IMR-90 (cell line): Measurements from ENCODE around the gene ACTMAP.

ENCODE experiments used
- BHLHE40 ChIP-seq: fragments of 150-350 bp; IDR thresholded peaks from 2 replicates; pipeline ENCODE4 v1.6.1; 2016; ENCODE audit warnings: mild to moderate bottlenecking, low read depth, low read length
- CHD1 ChIP-seq: IDR thresholded peaks from 2 replicates; pipeline ENCODE4 v1.6.1; 2012; ENCODE audit warnings: low read depth, low read length, improper control_type of control experiment
- MAZ ChIP-seq: IDR thresholded peaks from 2 replicates; pipeline ENCODE4 v1.6.1; 2012; ENCODE audit warnings: low read depth, mild to moderate bottlenecking, low read length, improper control_type of control experiment, moderate library complexity, borderline replicate concordance
- MXI1 ChIP-seq: IDR thresholded peaks from 2 replicates; pipeline ENCODE4 v1.6.1; 2012; ENCODE audit warnings: low read depth, mild to moderate bottlenecking, low read length, moderate library complexity, borderline replicate concordance
- POLR2A ChIP-seq: IDR thresholded peaks from 2 replicates; pipeline ENCODE4 v1.6.1; 2012; ENCODE audit warnings: mild to moderate bottlenecking, low read depth, low read length
- RCOR1 ChIP-seq: IDR thresholded peaks from 2 replicates; pipeline ENCODE4 v1.6.1; 2012; ENCODE audit warnings: mild to moderate bottlenecking, low read length, improper control_type of control experiment; ENCODE audit not compliant: insufficient replicate concordance
- USF2 ChIP-seq: fragments of 150-350 bp; IDR thresholded peaks from 2 replicates; pipeline ENCODE4 v1.6.1; 2017; ENCODE audit warnings: mild to moderate bottlenecking, antibody characterized with exemption, low read length, low read depth
- TF ChIP-seq, protein P1 (sequence below): conservative IDR thresholded peaks from 2 replicates; pipeline ENCODE4 v1.5.1; 2012; ENCODE audit warnings: mild to moderate bottlenecking, low read depth, low read length, improper control_type of control experiment
- TF ChIP-seq, protein P2 (sequence below): fragments of 150-350 bp; IDR thresholded peaks from 2 replicates; pipeline ENCODE4 v1.6.1; 2016; ENCODE audit warnings: low read depth, mild to moderate bottlenecking, low read length, moderate library complexity, borderline replicate concordance

DNA sequence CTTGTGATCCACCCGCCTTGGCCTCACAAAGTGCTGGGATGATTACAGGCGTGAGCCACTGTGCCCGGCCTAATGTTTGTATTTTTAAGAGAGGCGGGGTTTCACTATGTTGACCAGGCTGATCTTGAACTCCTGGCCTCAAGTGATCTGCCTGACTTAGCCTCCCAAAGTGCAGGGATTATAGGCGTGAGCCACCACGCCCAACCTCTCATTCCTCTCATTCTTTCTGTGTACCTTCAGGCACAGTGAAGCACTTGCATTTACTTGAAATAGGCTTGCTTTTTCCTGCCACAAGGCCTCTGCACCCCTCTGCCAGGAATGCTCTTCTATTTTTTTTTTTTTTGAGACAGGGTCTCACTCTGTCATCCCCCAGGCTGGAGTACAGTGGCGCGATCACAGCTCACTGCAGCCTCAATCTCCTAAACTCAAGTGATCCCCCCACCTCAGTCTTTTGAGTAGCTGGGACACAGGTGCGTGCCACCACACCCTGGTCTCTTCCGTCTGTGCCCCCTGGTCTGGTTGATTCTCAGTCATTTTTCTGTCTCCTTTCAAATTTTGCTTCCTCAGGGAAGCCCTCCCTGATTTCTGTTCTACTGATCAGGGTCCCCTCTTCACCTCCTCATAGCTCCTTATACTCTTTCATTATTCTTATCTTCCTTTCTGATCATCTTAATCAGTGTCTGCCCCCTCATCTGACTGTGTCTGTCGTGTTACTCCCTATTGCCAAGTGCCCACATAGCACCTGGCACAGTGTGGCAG, 15.1 kb downstream of the ACTMAP start:
- TF ChIP-seq, protein P1, sequence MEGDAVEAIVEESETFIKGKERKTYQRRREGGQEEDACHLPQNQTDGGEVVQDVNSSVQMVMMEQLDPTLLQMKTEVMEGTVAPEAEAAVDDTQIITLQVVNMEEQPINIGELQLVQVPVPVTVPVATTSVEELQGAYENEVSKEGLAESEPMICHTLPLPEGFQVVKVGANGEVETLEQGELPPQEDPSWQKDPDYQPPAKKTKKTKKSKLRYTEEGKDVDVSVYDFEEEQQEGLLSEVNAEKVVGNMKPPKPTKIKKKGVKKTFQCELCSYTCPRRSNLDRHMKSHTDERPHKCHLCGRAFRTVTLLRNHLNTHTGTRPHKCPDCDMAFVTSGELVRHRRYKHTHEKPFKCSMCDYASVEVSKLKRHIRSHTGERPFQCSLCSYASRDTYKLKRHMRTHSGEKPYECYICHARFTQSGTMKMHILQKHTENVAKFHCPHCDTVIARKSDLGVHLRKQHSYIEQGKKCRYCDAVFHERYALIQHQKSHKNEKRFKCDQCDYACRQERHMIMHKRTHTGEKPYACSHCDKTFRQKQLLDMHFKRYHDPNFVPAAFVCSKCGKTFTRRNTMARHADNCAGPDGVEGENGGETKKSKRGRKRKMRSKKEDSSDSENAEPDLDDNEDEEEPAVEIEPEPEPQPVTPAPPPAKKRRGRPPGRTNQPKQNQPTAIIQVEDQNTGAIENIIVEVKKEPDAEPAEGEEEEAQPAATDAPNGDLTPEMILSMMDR: no peak
- no peak for TF ChIP-seq CHD1
- no peak for TF ChIP-seq BHLHE40
- no peak for TF ChIP-seq MAZ
- no peak for TF ChIP-seq RCOR1
- no peak for TF ChIP-seq USF2
- no peak for TF ChIP-seq MXI1
- TF ChIP-seq, protein P2, sequence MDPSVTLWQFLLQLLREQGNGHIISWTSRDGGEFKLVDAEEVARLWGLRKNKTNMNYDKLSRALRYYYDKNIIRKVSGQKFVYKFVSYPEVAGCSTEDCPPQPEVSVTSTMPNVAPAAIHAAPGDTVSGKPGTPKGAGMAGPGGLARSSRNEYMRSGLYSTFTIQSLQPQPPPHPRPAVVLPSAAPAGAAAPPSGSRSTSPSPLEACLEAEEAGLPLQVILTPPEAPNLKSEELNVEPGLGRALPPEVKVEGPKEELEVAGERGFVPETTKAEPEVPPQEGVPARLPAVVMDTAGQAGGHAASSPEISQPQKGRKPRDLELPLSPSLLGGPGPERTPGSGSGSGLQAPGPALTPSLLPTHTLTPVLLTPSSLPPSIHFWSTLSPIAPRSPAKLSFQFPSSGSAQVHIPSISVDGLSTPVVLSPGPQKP: no peak
- no peak for TF ChIP-seq POLR2A
